ENCODE results near the gene F11R. TPM values are rescaled to one million over a fixed set of nuclear protein-coding genes. Genes with fewer than 3 reads are reported as not detected.
"Not testable (repeated sequence)": the region's sequence is repeated elsewhere in the genome, so short reads cannot be mapped to it uniquely, and the experiment has no call there.

F11R gene
- total RNA-seq, 1 experiment from 2014 or later: 69.2 TPM

DNA sequence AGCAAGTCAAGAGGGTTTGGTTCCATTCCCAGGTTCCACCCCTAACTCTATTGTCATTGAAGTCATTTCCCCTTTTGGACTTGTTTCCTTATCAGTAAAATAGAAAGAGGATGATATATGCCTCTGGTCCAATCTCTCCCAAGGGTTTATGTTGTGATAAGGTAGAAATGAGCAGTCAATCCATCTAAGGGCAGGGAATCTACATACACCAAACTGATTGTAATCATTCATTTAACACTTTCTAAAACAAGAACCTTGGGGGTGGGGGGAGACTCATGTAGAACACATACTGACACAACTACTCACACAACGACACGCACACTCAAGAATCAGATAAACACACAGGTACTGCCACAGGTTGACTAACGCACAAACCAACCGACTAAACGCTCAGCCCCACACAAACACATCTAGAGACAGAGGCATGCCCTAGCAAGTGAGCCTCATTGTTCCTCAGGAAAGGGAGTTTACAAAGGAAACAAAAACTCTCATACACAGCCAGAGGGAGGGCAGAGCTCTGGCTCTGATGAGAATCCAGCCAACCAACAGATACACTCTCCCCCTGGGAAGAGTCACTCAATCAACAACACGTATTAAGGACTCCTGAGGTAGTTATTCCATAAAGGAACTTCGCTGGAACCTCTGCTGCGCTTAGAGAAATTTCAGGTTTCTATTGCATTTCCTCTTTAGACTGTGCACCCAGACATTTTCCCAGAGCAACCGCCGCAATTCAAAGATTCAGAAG is 1.0 kb downstream of the F11R start:
- Histone ChIP-seq H3K27me3 (ENCODE audit: low read length) (no peaks in the 10 kb centered on the region), H3F3A (ENCODE audit: low read length, unreplicated experiment) (peaks cover 4% of the 10 kb centered on the region), H3K9me2 (replicated peaks; ENCODE audit: low read length) (no peaks in the 10 kb centered on the region), H3K36me3 (ENCODE audit: low read depth, low read length) (no peaks in the 10 kb centered on the region; the same call in 1 of the 2 replicates), H3K79me2 (ENCODE audit: low read length) (peaks cover 54% of the 10 kb centered on the region), H3K9ac (ENCODE audit: low read length) (peak overlapping the region; percentile 90), H2AFZ (ENCODE audit: low read length) (peak overlapping the region; percentile 60; the same call in 1 of the 2 replicates), H3K4me3 (ENCODE audit: low read length) (peak overlapping the region; percentile 88), H3K4me2 (ENCODE audit: low read length) (peak overlapping the region; percentile 95), H4K20me1 (ENCODE audit: low read length) (peaks cover 31% of the 10 kb centered on the region), H3K4me1 (ENCODE audit: insufficient read depth, low read length) (peaks cover 47% of the 10 kb centered on the region), H3K27ac (ENCODE audit: low read length) (peak overlapping the region; percentile 83), H3K9me3 (ENCODE audit: low read length) (no peaks in the 10 kb centered on the region)
- intact Hi-C loops (cut with micrococcal nuclease): loop anchor here (2.0 to 10.0 kb wide), 2 partner anchors 23 to 95 kb away; partner anchors contain the start of genes NIT1 and PFDN2
- CTCF ChIA-PET: interaction anchor here (0.5 to 2.8 kb wide), 3 partner anchors 22 to 78 kb away, joined by 3 to 54 read pairs (median 9); no protein-coding TSS in a partner anchor
- DNase-seq: peak; percentile 64
- peak; percentile 19 for ATAC-seq
- TF ChIP-seq EZH2 (IDR thresholded peaks at IDR 0.05; ENCODE audit: low read length, unreplicated experiment): no peak
- TF ChIP-seq CTCF (conservative IDR thresholded peaks at IDR 0.05; ENCODE audit: low read depth, low read length): no peak
- TF ChIP-seq EZH2phosphoT487 (IDR thresholded peaks at IDR 0.05; ENCODE audit: borderline replicate concordance, low read length): no peak
- BruUV-seq (replicated peaks): no TSS peak
- POLR2A ChIA-PET (ENCODE audit: unreplicated experiment): interaction anchor here (0.6 to 1.7 kb wide), 4 partner anchors 24 to 299 kb away, joined by 8 to 15 read pairs (median 10); partner anchors contain the start of gene USF1

- DNase-seq; H3K9me2 ChIP-seq (replicated peaks; ENCODE audit: low read length); H3K27ac ChIP-seq (ENCODE audit: low read length); H3K9ac ChIP-seq (ENCODE audit: low read length); H2AFZ ChIP-seq (ENCODE audit: low read length); BruUV-seq (replicated peaks); H3F3A ChIP-seq (ENCODE audit: low read length, unreplicated experiment); ATAC-seq; H3K27me3 ChIP-seq (ENCODE audit: low read length); intact Hi-C loops (cut with micrococcal nuclease); H3K36me3 ChIP-seq (ENCODE audit: low read depth, low read length); H3K9me3 ChIP-seq (ENCODE audit: low read length); CTCF ChIA-PET: not testable (repeated sequence)
- H4K20me1 ChIP-seq (ENCODE audit: low read length): peaks cover 35% of the 10 kb centered on the region
- peaks cover 51% of the 10 kb centered on the region for H3K4me1 ChIP-seq (ENCODE audit: insufficient read depth, low read length)
- H3K79me2 ChIP-seq (ENCODE audit: low read length): peaks cover 58% of the 10 kb centered on the region
- POLR2A ChIA-PET (ENCODE audit: unreplicated experiment): interaction anchor here (0.6 to 0.7 kb wide), 3 partner anchors 22 to 298 kb away, joined by 8 to 18 read pairs (median 9); no protein-coding TSS in a partner anchor
- peak overlapping the region; percentile 88 for H3K4me3 ChIP-seq (ENCODE audit: low read length)
- H3K4me2 ChIP-seq (ENCODE audit: low read length): peak overlapping the region; percentile 95
These were observed 1.8 kb downstream of the F11R start for GRCh38 chr1:161019111-161019660.

DNA sequence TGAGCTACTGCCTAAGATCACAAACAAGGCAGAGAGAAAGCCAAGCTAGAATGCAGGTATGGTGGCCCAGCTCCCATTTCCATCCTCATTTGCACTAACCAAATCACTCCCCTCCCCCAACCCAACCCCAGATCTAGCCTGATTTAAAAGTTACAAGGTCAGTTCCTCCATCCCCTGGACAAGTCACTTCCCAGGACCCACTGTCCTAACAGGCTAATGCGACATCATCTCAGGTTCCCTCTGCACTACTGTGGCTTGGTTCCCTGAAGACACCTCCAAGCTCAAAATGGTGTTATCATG is 2.4 kb downstream of the F11R start:
- no peak for ATAC-seq
- Histone ChIP-seq H3K9me2 (replicated peaks; ENCODE audit: low read length) (no peaks in the 10 kb centered on the region), H3K4me3 (ENCODE audit: low read length) (peak overlapping the region; percentile 88), H3K9ac (ENCODE audit: low read length) (no peak overlapping the region), H4K20me1 (ENCODE audit: low read length) (peaks cover 41% of the 10 kb centered on the region), H3K4me2 (ENCODE audit: low read length) (peak overlapping the region; percentile 95), H3K79me2 (ENCODE audit: low read length) (peaks cover 64% of the 10 kb centered on the region), H3K27me3 (ENCODE audit: low read length) (no peaks in the 10 kb centered on the region), H2AFZ (ENCODE audit: low read length) (no peak overlapping the region), H3K36me3 (ENCODE audit: low read depth, low read length) (no peaks in the 10 kb centered on the region; the same call in 1 of the 2 replicates), H3K4me1 (ENCODE audit: insufficient read depth, low read length) (peaks cover 57% of the 10 kb centered on the region), H3K9me3 (ENCODE audit: low read length) (no peaks in the 10 kb centered on the region), H3K27ac (ENCODE audit: low read length) (no peak overlapping the region), H3F3A (ENCODE audit: low read length, unreplicated experiment) (peaks cover 4% of the 10 kb centered on the region)
- DNase-seq: no peak
- no TSS peak for BruUV-seq (replicated peaks)
- intact Hi-C loops (cut with micrococcal nuclease): no loop called here
- TF ChIP-seq EZH2phosphoT487 (IDR thresholded peaks at IDR 0.05; ENCODE audit: borderline replicate concordance, low read length) (no peak), CTCF (conservative IDR thresholded peaks at IDR 0.05; ENCODE audit: low read depth, low read length) (no peak), EZH2 (IDR thresholded peaks at IDR 0.05; ENCODE audit: low read length, unreplicated experiment) (no peak)
- CTCF ChIA-PET: no interaction called here
- POLR2A ChIA-PET (ENCODE audit: unreplicated experiment): no interaction called here
